Activated CD4-positive, CD25-positive, alpha-beta regulatory T cell treated with anti-CD3 and anti-CD28 coated beads, Interleukin-2, amount 50 U/mL, for 16 hours (primary cell): ENCODE results near the gene GMDS.

Source experiments
- DNase-seq: peaks from one replicate; pipeline ENCODE4 v3.0.0-alpha.2; 2020; ENCODE audit warnings: low read depth, low spot score

GMDS gene

GRCh38 chr6:2245103-2245876 is at the start of gene GMDS:
GMDS (minus strand) TSS chr6:2245605.
- DNase-seq: peak; percentile 62

- no peak for DNase-seq
Observed at GRCh38 chr6:2285510-2285909, 40.1 kb upstream of the GMDS start.

GRCh38 chr6:2275892-2276242 is 30.5 kb upstream of the GMDS start:
- no peak for DNase-seq

- DNase-seq: no peak
Observed at GRCh38 chr6:2274981-2275891, 29.8 kb upstream of the GMDS start.

- DNase-seq: no peak
Observed at GRCh38 chr6:2272696-2273095, 27.3 kb upstream of the GMDS start.

- DNase-seq: no peak
Observed at GRCh38 chr6:2270054-2270453, 24.6 kb upstream of the GMDS start.

GRCh38 chr6:2266841-2267240 is 21.4 kb upstream of the GMDS start:
- DNase-seq: no peak

- no peak for DNase-seq
Observed at GRCh38 chr6:2266031-2266795, 20.8 kb upstream of the GMDS start.

- DNase-seq: no peak
Observed at GRCh38 chr6:2264932-2265331, 19.5 kb upstream of the GMDS start.

GRCh38 chr6:2263896-2264295 is 18.5 kb upstream of the GMDS start:
- no peak for DNase-seq

GRCh38 chr6:2259574-2259973 is 14.2 kb upstream of the GMDS start:
- DNase-seq: no peak

- no peak for DNase-seq
Observed at GRCh38 chr6:2259002-2259494, 13.6 kb upstream of the GMDS start.

- no peak for DNase-seq
Observed at GRCh38 chr6:2258112-2258511, 12.7 kb upstream of the GMDS start.

- no peak for DNase-seq
Observed at GRCh38 chr6:2257363-2257762, 12.0 kb upstream of the GMDS start.

GRCh38 chr6:2254747-2255146 is 9.3 kb upstream of the GMDS start:
- DNase-seq: no peak

GRCh38 chr6:2249126-2249525 is 3.7 kb upstream of the GMDS start:
- no peak for DNase-seq

- no peak for DNase-seq
Observed at GRCh38 chr6:2247664-2248063, 2.3 kb upstream of the GMDS start.

GRCh38 chr6:2245877-2246863 is 765 bp upstream of the GMDS start:
- peak; percentile 9 for DNase-seq

- no peak for DNase-seq
Observed at GRCh38 chr6:2244261-2245102, 923 bp downstream of the GMDS start.

- no peak for DNase-seq
Observed at GRCh38 chr6:2242311-2242710, 3.1 kb downstream of the GMDS start.
